GM15510 (cell line): Measurements from ENCODE around the gene METTL6.

ENCODE experiments used
- POLR2A ChIP-seq: IDR thresholded peaks from 3 replicates; pipeline ENCODE4 v1.6.1; 2011; ENCODE audit warnings: borderline replicate concordance; ENCODE audit not compliant: insufficient read length; ENCODE audit errors: extremely low read depth

METTL6 gene

DNA sequence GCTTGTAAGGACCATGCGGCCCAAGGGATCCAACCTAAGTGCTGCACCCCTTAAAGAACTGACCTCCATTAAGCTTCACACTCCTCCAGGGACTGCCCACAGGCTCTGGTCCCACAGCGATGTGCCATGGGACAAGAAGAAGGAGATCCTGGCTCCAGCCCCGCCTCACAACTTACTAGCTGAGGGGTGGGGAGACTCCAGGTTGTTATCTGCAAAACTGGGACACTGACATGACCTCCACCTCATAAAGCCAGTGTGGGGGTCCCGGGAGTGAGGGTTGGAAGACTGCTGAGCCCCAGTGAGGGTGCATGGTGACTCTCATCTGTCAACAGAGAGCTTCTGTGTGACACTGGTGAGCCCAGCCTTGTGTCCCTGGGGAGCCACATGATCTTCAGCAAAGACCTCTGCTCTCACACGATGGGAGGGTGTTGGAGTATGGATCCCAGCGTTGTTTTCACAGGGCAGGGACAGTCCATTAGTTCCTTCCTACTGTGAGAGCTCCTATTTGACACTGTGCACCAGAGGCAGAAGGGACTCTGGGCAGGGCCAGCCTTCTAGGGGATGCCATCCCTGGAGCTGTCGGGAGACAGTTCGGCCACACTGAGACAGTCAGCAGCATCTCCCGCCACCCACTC lies 26.8 kb upstream of the METTL6 start:
- no peak for TF ChIP-seq POLR2A

DNA sequence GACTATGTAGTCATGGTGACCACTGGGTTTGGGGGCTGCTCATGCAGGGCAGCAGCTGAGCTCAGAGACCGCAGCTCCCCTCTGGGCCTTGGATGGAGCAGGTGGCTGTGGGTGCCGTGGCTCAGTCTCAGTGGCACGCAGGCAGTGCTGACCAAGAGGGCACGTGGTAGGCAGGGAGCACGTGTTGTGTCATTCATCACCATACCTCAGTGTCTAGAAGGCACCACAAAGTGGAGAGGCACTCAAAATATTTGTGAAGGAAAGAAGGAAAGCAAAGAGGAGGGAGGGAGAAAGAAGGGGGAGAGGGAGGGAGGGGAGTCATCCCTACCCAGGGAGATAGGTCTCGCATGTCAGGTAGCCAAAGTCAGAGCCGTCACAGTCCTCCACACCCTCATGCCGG lies 26.2 kb upstream of the METTL6 start:
- no peak for TF ChIP-seq POLR2A

GRCh38 chr3:15452961-15453360 lies 25.6 kb upstream of the METTL6 start:
- TF ChIP-seq POLR2A: no peak

DNA sequence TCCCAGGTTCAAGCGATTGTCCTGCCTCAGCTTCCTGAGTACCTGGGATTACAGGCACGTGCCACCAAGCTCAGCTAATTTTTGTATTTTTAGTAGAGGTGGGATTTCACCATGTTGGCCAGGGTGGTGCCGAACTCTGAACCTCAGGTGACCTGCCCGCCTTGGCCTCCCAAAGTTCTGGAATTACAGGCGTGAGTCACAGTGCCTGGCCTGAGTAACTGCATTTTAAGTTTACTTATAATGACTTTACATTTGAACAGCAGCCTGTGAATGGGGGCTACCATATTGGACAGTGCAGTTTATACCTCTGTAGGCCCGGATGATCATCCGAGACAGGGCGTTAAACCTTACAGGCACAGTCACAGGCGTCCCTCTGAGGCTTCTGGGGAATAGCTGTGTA lies 24.8 kb upstream of the METTL6 start:
- TF ChIP-seq POLR2A: no peak

GRCh38 chr3:15451216-15452113 lies 24.1 kb upstream of the METTL6 start:
- TF ChIP-seq POLR2A: no peak

DNA sequence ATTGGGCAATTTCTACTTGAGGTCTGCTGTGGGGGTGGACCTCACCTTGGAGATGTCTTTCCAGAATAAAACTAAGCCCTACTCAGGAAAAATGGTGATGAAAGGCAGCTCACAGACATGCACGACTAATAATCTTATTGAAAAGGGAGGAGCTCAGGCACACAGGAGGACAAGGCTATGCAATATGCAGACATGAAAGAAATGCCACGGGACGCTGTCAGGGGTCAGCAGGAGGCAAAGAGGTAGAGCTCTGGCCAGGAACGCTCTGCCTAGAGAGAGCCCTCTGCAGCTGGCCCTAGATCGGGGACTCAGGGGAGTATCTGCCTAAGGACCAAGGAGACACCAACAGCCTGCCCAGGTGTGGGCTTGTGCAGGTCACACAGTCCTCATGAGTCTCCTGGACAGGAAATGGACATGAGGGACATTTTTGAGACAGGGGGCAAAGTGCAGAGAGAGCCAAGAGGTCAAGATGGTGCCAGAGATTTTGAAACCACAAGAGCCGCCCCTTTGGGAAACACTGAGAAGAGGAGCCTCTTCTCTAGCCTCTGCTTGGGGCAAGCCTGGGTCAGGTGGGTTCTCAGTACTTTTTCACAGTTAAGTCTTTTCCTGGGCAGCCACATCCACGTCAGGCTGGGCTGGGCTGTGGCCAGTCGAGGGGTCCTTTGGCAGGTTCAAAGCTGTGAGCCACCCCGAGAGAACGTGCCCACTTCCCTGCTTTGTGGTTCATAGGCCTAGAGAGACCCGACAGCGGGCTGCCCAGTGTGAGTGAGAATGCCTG lies 23.3 kb upstream of the METTL6 start:
- TF ChIP-seq POLR2A: no peak

GRCh38 chr3:15449489-15450224 lies 22.3 kb upstream of the METTL6 start:
- TF ChIP-seq POLR2A: no peak

GRCh38 chr3:15443826-15444524 lies 16.6 kb upstream of the METTL6 start:
- TF ChIP-seq POLR2A: no peak

- no peak for TF ChIP-seq POLR2A
These were observed 13.5 kb upstream of the METTL6 start for GRCh38 chr3:15440891-15441290.

DNA sequence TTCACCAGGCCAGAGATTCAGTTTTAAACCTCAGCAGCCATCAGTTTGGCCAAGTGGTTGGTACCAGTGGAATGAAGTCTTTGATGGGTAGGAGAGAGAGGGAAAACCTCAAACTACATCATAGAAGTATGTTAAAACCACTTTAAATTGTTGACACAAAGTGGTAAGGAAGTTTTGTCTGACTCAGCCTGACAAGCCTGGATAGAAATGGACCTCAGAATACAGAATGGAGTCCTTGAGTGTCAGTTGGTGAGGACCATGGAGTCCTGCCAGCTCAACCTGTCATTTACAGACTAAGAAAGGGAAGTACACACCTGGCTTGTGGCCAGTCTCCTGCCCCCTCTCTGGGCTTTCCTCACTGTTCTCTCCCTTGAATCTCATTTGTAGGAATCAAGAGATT lies 12.1 kb upstream of the METTL6 start:
- TF ChIP-seq POLR2A: no peak

GRCh38 chr3:15438983-15439382 lies 11.6 kb upstream of the METTL6 start:
- no peak for TF ChIP-seq POLR2A

DNA sequence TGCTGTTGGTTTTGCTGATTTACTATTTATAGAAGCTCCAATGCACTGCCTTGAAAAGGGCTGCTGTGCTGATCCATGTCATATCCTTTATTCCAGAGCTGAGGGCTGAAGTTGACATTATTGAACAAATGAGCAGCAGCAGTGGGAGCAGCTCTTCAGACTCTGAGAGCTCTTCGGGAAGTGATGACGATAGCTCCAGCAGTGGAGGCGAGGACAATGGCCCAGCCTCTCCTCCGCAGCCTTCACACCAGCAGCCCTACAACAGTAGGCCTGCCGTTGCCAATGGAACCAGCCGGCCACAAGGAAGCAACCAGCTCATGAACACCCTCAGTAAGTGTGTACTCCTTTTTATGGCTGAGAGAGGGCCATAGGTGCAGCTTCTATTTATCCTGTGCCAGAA lies 8.9 kb upstream of the METTL6 start:
- no peak for TF ChIP-seq POLR2A

GRCh38 chr3:15434756-15435155 lies 7.4 kb upstream of the METTL6 start:
- no peak for TF ChIP-seq POLR2A

DNA sequence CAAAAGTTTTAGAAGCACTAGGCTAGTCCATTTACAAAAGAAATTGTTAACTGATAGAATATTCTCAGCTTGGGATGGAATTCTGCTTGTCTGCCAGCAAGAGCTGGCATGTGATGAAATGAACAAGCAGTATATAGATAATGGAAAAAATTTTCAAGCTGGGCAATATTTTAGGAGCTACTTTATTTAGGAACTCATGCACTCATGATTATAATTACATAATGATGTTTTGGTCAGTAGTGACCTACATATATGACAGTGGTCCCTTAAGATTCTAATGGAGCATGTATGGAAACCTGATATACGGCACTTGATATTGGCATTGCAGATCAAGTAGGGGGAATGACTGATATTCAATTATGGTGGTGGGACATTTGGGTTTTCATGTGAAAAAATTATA lies 6.2 kb upstream of the METTL6 start:
- TF ChIP-seq POLR2A: no peak
